NOMO-1 treated with DMSO at 0.1 percent for 48 hours (cell line): ENCODE data around the gene MIA2.
"Not testable (repeated sequence)": the region's sequence is repeated elsewhere in the genome, so short reads cannot be mapped to it uniquely, and the experiment has no call there.

Source experiments
- DNase-seq: peaks from one replicate; lab custom pipeline; 2025; ENCODE audit not compliant: unreplicated experiment; lab: John Stamatoyannopoulos, UW

Gene MIA2

GRCh38 chr14:39267608-39268005 lies 33.9 kb downstream of the MIA2 start:
- peak; percentile 33 for DNase-seq

- DNase-seq: peak; percentile 11
These were observed 34.7 kb downstream of the MIA2 start for GRCh38 chr14:39268393-39268792.

- DNase-seq: no peak
These were observed 39.2 kb downstream of the MIA2 start for GRCh38 chr14:39272918-39273317.

- no peak for DNase-seq
These were observed 41.7 kb downstream of the MIA2 start for GRCh38 chr14:39275395-39275794.

- DNase-seq: no peak
These were observed 42.3 kb downstream of the MIA2 start for GRCh38 chr14:39276005-39276404.

- DNase-seq: no peak
These were observed 42.9 kb downstream of the MIA2 start for GRCh38 chr14:39276579-39277114.

- DNase-seq: no peak
These were observed 45.8 kb downstream of the MIA2 start for GRCh38 chr14:39279515-39279914.

- not testable (repeated sequence) for DNase-seq
These were observed 47.0 kb downstream of the MIA2 start for GRCh38 chr14:39280678-39281077.

GRCh38 chr14:39289523-39289922 lies 55.8 kb downstream of the MIA2 start:
- DNase-seq: no peak

GRCh38 chr14:39291701-39292100 lies 58.0 kb downstream of the MIA2 start:
- no peak for DNase-seq

- no peak for DNase-seq
These were observed 59.9 kb downstream of the MIA2 start for GRCh38 chr14:39293629-39294028.

- DNase-seq: not testable (repeated sequence)
These were observed 66.7 kb downstream of the MIA2 start for GRCh38 chr14:39300389-39300788.

GRCh38 chr14:39302124-39302810 lies 68.6 kb downstream of the MIA2 start:
- no peak for DNase-seq

GRCh38 chr14:39303115-39303514 lies 69.4 kb downstream of the MIA2 start:
- DNase-seq: no peak

GRCh38 chr14:39307815-39308214 lies 74.1 kb downstream of the MIA2 start:
- DNase-seq: no peak

- DNase-seq: no peak
These were observed 76.3 kb downstream of the MIA2 start for GRCh38 chr14:39310051-39310450.

- DNase-seq: no peak
These were observed 82.2 kb downstream of the MIA2 start for GRCh38 chr14:39315859-39316444.

- no peak for DNase-seq
These were observed 83.3 kb downstream of the MIA2 start for GRCh38 chr14:39316830-39317553.

GRCh38 chr14:39318574-39318973 lies 84.9 kb downstream of the MIA2 start:
- no peak for DNase-seq

GRCh38 chr14:39319381-39319780 lies 85.7 kb downstream of the MIA2 start:
- DNase-seq: no peak

GRCh38 chr14:39320318-39320717 lies 86.6 kb downstream of the MIA2 start:
- DNase-seq: no peak

GRCh38 chr14:39322807-39323206 lies 89.1 kb downstream of the MIA2 start:
- no peak for DNase-seq
